Astrocyte (in vitro differentiated cells and primary cell): Measurements from ENCODE around the gene WDR4. TPM values are rescaled to one million over a fixed set of nuclear protein-coding genes. Genes with fewer than 3 reads are reported as not detected.
"Not testable (repeated sequence)": the region's sequence is repeated elsewhere in the genome, so short reads cannot be mapped to it uniquely, and the experiment has no call there.

Experiments
- DNase-seq: peaks from one replicate; pipeline ENCODE4 v3.0.0-alpha.2; 2010; ENCODE audit warnings: low read depth
- FAIRE-seq: peaks from 2 replicates; lab custom pipeline; 2011; peaks lifted over from hg19 to GRCh38; lab: Jason Lieb, UNC
- H2AFZ ChIP-seq: 2 replicates; pipeline ENCODE4 v1.6.0; 2012; ENCODE audit warnings: low read depth, low read length, inconsistent platforms
- H3K27ac ChIP-seq: 2 replicates; pipeline ENCODE4 v1.5.1; 2011; ENCODE audit warnings: low read depth, low read length, inconsistent platforms
- H3K27me3 ChIP-seq: 2 replicates; pipeline ENCODE4 v1.6.0; 2011; ENCODE audit warnings: low read length, inconsistent platforms; ENCODE audit not compliant: insufficient read depth
- H3K36me3 ChIP-seq: 2 replicates; pipeline ENCODE4 v1.5.1; 2011; ENCODE audit warnings: low read length, inconsistent platforms; ENCODE audit not compliant: insufficient read depth
- H3K4me1 ChIP-seq: 2 replicates; pipeline ENCODE4 v1.5.1; 2011; ENCODE audit warnings: low read length, inconsistent platforms; ENCODE audit not compliant: insufficient read depth
- H3K4me2 ChIP-seq: 2 replicates; pipeline ENCODE4 v1.6.0; 2012; ENCODE audit warnings: low read length, inconsistent platforms
- H3K4me3 ChIP-seq: 2 replicates; pipeline ENCODE4 v1.5.1; 2011; ENCODE audit warnings: low read depth, mild to moderate bottlenecking, low read length, inconsistent platforms; ENCODE audit not compliant: insufficient read depth
- H3K79me2 ChIP-seq: 2 replicates; pipeline ENCODE4 v1.6.0; 2012; ENCODE audit warnings: mild to moderate bottlenecking, low read length, inconsistent platforms; ENCODE audit not compliant: insufficient read depth
- H3K9ac ChIP-seq: 2 replicates; pipeline ENCODE4 v1.6.0; 2012; ENCODE audit warnings: mild to moderate bottlenecking, low read length, inconsistent platforms
- H3K9me3 ChIP-seq: 2 replicates; pipeline ENCODE4 v1.5.1; 2012; ENCODE audit warnings: low read depth, mild to moderate bottlenecking, low read length, inconsistent platforms; ENCODE audit not compliant: insufficient read depth
- H4K20me1 ChIP-seq: 2 replicates; pipeline ENCODE4 v1.6.0; 2012; ENCODE audit warnings: low read length, inconsistent platforms; ENCODE audit not compliant: insufficient read depth
- H3K27ac Mint-ChIP-seq: one replicate; pipeline ENCODE4 v1.8.0; 2021; ENCODE audit warnings: mild to moderate bottlenecking, mixed read lengths; ENCODE audit not compliant: unreplicated experiment
- H3K27me3 Mint-ChIP-seq: one replicate; pipeline ENCODE4 v1.8.0; 2021; ENCODE audit warnings: low read depth, mixed read lengths; ENCODE audit not compliant: unreplicated experiment
- H3K36me3 Mint-ChIP-seq: one replicate; pipeline ENCODE4 v1.8.0; 2021; ENCODE audit warnings: low read depth, mixed read lengths; ENCODE audit not compliant: unreplicated experiment
- H3K4me1 Mint-ChIP-seq: one replicate; pipeline ENCODE4 v1.8.0; 2021; ENCODE audit warnings: low read depth, mixed read lengths; ENCODE audit not compliant: unreplicated experiment
- H3K4me3 Mint-ChIP-seq: one replicate; pipeline ENCODE4 v1.8.0; 2021; ENCODE audit warnings: mild to moderate bottlenecking, moderate library complexity, mixed read lengths; ENCODE audit not compliant: unreplicated experiment
- H3K9me3 Mint-ChIP-seq: one replicate; pipeline ENCODE4 v1.8.0; 2021; ENCODE audit warnings: mild to moderate bottlenecking, mixed read lengths; ENCODE audit not compliant: unreplicated experiment
- EZH2 ChIP-seq: IDR thresholded peaks from 2 replicates; pipeline ENCODE4 v1.6.1; 2012; ENCODE audit warnings: mild to moderate bottlenecking, low read length, inconsistent platforms; ENCODE audit not compliant: insufficient read depth
- total RNA-seq: library from RNA; stranded (reverse); gene quantifications from 2 replicates; pipeline ENCODE4 v1.2.1, GENCODE V29; 2021
- TF ChIP-seq, protein P1 (sequence below): IDR thresholded peaks from 2 replicates; pipeline ENCODE4 v1.5.1; 2011; ENCODE audit warnings: low read depth, mild to moderate bottlenecking, inconsistent platforms, low read length, moderate library complexity; ENCODE audit not compliant: insufficient read depth

The WDR4 gene
- total RNA-seq, 1 donor from 2014 or later, result 20.5 TPM

DNA sequence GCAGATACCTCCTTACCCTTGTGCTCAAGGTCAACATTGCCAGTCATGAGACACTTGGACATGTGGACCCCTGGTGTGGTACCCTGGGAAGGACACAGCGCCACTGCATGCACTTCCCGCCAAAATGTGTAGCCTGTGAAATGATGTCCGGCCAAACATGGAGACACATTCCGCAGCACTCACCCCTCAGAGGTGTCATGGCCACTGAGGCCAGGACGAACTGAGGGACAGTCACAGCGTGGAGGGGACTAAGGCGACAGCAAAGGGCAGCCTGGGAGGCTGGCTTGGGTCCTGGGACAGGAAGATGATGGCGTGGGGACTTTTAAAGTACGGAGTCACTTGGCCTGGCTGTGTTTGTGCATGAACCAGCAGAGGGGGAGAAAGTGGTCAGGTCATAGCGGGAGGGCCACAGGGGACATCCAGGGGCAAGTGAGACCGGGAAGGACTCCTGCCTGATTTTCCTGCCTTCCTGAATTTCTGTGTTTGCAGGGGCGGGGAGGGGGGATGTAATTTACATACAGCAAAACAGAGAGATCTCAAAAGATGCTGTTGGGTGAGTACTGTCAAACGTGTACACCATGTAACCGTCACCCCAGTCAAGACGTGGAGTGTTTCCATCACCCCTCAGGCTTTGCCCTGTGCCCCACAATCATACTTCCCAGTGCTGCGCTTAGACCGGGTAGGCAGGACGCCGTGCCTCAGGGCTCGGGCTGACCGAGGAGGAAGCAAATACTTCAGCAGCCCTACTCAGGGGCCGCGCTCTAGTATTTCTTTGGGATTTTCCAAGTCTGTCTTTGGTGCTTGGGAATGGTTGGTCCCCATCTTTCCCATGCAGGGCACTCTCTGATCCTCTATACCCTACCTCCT, 45.2 kb downstream of the WDR4 start:
- H3K79me2 ChIP-seq, result no peaks in the 10 kb centered on the region
- H3K4me3 ChIP-seq, result no peak overlapping the region
- H3K27ac ChIP-seq, result no peak overlapping the region
- Mint-ChIP-seq H3K27me3 (peaks cover 5% of the 10 kb centered on the region), H3K9me3 (no peaks in the 10 kb centered on the region), H3K36me3 (peaks cover 7% of the 10 kb centered on the region), H3K27ac (no peak overlapping the region), H3K4me3 (no peak overlapping the region), H3K4me1 (peaks cover 3% of the 10 kb centered on the region)
- H2AFZ ChIP-seq, result no peak overlapping the region
- H3K4me1 ChIP-seq, result no peaks in the 10 kb centered on the region
- H3K9ac ChIP-seq, result no peak overlapping the region
- H3K9me3 ChIP-seq, result no peaks in the 10 kb centered on the region
- TF ChIP-seq EZH2, result no peak
- TF ChIP-seq, protein P1, sequence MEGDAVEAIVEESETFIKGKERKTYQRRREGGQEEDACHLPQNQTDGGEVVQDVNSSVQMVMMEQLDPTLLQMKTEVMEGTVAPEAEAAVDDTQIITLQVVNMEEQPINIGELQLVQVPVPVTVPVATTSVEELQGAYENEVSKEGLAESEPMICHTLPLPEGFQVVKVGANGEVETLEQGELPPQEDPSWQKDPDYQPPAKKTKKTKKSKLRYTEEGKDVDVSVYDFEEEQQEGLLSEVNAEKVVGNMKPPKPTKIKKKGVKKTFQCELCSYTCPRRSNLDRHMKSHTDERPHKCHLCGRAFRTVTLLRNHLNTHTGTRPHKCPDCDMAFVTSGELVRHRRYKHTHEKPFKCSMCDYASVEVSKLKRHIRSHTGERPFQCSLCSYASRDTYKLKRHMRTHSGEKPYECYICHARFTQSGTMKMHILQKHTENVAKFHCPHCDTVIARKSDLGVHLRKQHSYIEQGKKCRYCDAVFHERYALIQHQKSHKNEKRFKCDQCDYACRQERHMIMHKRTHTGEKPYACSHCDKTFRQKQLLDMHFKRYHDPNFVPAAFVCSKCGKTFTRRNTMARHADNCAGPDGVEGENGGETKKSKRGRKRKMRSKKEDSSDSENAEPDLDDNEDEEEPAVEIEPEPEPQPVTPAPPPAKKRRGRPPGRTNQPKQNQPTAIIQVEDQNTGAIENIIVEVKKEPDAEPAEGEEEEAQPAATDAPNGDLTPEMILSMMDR, result no peak
- DNase-seq (no peak), FAIRE-seq (no peak)
- peaks cover 30% of the 10 kb centered on the region for H4K20me1 ChIP-seq
- no peaks in the 10 kb centered on the region for H3K36me3 ChIP-seq
- no peaks in the 10 kb centered on the region for H3K27me3 ChIP-seq
- H3K4me2 ChIP-seq, result no peak overlapping the region

DNA sequence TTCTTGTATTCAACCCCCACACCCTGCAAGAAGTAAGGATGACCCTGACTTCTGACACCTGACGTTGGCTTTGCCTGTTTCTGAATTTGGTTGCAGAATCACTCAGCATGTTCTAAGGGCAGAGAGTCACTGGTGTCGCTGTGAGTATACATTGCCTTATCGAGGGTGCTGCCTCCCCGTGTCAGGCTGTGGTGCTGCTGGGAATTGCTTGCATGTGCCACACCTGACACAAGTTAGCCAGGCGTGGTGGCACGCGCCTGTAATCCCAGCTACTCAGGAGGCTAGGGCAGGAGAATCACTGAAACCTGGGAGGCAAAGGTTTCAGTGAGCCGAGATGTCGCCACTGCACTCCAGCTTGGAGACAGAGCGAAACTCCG, 45.9 kb downstream of the WDR4 start:
- H3K79me2 ChIP-seq, result no peaks in the 10 kb centered on the region
- peaks cover 26% of the 10 kb centered on the region for H4K20me1 ChIP-seq
- H3K9ac ChIP-seq, result no peak overlapping the region
- Mint-ChIP-seq H3K4me3 (no peak overlapping the region), H3K36me3 (peaks cover 7% of the 10 kb centered on the region), H3K9me3 (peaks cover 3% of the 10 kb centered on the region), H3K4me1 (peaks cover 3% of the 10 kb centered on the region), H3K27me3 (peaks cover 12% of the 10 kb centered on the region), H3K27ac (peak overlapping the region; percentile 22)
- TF ChIP-seq, protein P1, result no peak
- H2AFZ ChIP-seq, result no peak overlapping the region
- no peaks in the 10 kb centered on the region for H3K36me3 ChIP-seq
- H3K27ac ChIP-seq, result no peak overlapping the region
- no peaks in the 10 kb centered on the region for H3K4me1 ChIP-seq
- no peaks in the 10 kb centered on the region for H3K9me3 ChIP-seq
- no peaks in the 10 kb centered on the region for H3K27me3 ChIP-seq
- no peak overlapping the region for H3K4me2 ChIP-seq
- no peak overlapping the region for H3K4me3 ChIP-seq
- FAIRE-seq (no peak), DNase-seq (no peak)

DNA sequence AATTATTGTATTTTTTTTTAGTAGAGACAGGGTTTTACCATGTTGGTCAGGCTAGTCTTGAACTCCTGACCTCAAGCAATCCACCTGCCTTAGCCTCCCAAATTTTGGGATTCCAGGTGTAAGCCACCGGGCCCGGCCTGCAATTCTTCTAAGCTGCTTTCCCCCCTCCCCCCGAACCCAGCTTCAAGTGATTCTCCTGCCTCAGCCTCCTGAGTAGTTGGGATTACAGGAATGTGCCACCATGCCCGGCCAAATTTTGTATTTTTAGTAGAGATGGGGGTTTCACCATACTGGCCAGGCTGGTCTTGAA, 47.1 kb downstream of the WDR4 start:
- H3K4me3 ChIP-seq, H3K9me3 ChIP-seq, H3K9ac ChIP-seq, H3K36me3 Mint-ChIP-seq, DNase-seq, H3K27ac ChIP-seq, FAIRE-seq, H3K36me3 ChIP-seq, H3K4me3 Mint-ChIP-seq, H3K79me2 ChIP-seq, H3K27ac Mint-ChIP-seq, H3K9me3 Mint-ChIP-seq, H3K27me3 ChIP-seq, H3K4me2 ChIP-seq, H3K4me1 ChIP-seq, H2AFZ ChIP-seq, H3K4me1 Mint-ChIP-seq: not testable (repeated sequence)
- peaks cover 22% of the 10 kb centered on the region for H3K27me3 Mint-ChIP-seq
- H4K20me1 ChIP-seq, result peaks cover 26% of the 10 kb centered on the region
